Ishikawa (cell line): ENCODE data around the gene MYO1E.

Experiments used
- CEBPB ChIP-seq: IDR thresholded peaks from 2 replicates; pipeline ENCODE4 v1.6.1; 2012
- EGR1 ChIP-seq: IDR thresholded peaks from 2 replicates; pipeline ENCODE4 v1.6.1; 2012
- EP300 ChIP-seq: IDR thresholded peaks from 2 replicates; pipeline ENCODE4 v1.6.1; 2012; ENCODE audit warnings: borderline replicate concordance
- FOXM1 ChIP-seq: IDR thresholded peaks from 2 replicates; pipeline ENCODE4 v1.6.1; 2012; ENCODE audit warnings: low read depth, borderline replicate concordance
- NFIC ChIP-seq: IDR thresholded peaks from 2 replicates; pipeline ENCODE4 v1.6.1; 2012
- RAD21 ChIP-seq: IDR thresholded peaks from 2 replicates; pipeline ENCODE4 v1.6.1; 2012; ENCODE audit warnings: low read depth
- TAF1 ChIP-seq: IDR thresholded peaks from 2 replicates; pipeline ENCODE4 v1.6.1; 2012; ENCODE audit warnings: low read depth, mild to moderate bottlenecking
- TCF12 ChIP-seq: IDR thresholded peaks from 2 replicates; pipeline ENCODE4 v1.6.1; 2012; ENCODE audit warnings: low read depth
- TEAD4 ChIP-seq: IDR thresholded peaks from 2 replicates; pipeline ENCODE4 v1.6.1; 2012
- USF1 ChIP-seq: IDR thresholded peaks from 2 replicates; pipeline ENCODE4 v1.6.1; 2012
- YY1 ChIP-seq: IDR thresholded peaks from 2 replicates; pipeline ENCODE4 v1.6.1; 2012; ENCODE audit warnings: low read depth
- TF ChIP-seq, protein P1 (sequence below): IDR thresholded peaks from 2 replicates; pipeline ENCODE4 v1.6.1; 2012
- TF ChIP-seq, protein P2 (sequence below): IDR thresholded peaks from 2 replicates; pipeline ENCODE4 v1.6.1; 2012; ENCODE audit warnings: low read depth, mild to moderate bottlenecking

GRCh38 chr15:59321000-59321689, 51.5 kb downstream of the MYO1E start:
- no peak for TF ChIP-seq TEAD4
- no peak for TF ChIP-seq TAF1
- no peak for TF ChIP-seq NFIC
- TF ChIP-seq RAD21: no peak
- TF ChIP-seq EGR1: no peak
- no peak for TF ChIP-seq YY1
- TF ChIP-seq FOXM1: no peak
- TF ChIP-seq, protein P1, sequence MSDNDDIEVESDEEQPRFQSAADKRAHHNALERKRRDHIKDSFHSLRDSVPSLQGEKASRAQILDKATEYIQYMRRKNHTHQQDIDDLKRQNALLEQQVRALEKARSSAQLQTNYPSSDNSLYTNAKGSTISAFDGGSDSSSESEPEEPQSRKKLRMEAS: no peak
- no peak for TF ChIP-seq USF1
- TF ChIP-seq, protein P2, sequence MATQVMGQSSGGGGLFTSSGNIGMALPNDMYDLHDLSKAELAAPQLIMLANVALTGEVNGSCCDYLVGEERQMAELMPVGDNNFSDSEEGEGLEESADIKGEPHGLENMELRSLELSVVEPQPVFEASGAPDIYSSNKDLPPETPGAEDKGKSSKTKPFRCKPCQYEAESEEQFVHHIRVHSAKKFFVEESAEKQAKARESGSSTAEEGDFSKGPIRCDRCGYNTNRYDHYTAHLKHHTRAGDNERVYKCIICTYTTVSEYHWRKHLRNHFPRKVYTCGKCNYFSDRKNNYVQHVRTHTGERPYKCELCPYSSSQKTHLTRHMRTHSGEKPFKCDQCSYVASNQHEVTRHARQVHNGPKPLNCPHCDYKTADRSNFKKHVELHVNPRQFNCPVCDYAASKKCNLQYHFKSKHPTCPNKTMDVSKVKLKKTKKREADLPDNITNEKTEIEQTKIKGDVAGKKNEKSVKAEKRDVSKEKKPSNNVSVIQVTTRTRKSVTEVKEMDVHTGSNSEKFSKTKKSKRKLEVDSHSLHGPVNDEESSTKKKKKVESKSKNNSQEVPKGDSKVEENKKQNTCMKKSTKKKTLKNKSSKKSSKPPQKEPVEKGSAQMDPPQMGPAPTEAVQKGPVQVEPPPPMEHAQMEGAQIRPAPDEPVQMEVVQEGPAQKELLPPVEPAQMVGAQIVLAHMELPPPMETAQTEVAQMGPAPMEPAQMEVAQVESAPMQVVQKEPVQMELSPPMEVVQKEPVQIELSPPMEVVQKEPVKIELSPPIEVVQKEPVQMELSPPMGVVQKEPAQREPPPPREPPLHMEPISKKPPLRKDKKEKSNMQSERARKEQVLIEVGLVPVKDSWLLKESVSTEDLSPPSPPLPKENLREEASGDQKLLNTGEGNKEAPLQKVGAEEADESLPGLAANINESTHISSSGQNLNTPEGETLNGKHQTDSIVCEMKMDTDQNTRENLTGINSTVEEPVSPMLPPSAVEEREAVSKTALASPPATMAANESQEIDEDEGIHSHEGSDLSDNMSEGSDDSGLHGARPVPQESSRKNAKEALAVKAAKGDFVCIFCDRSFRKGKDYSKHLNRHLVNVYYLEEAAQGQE: no peak
- no peak for TF ChIP-seq EP300
- TF ChIP-seq CEBPB: no peak
- no peak for TF ChIP-seq TCF12
